ENCODE results near the gene FASTKD3.

Gene FASTKD3

GRCh38 chr5:7857361-7857760, 11.5 kb downstream of the FASTKD3 start:
- H3K9me3 ChIP-seq (replicated peaks in 1 of 11), result peaks cover 15 to 22% (median 19%) of the 10 kb centered on the region in 11 experiments
- peaks cover 0 to 3% (median 0%) of the 10 kb centered on the region in 11 experiments; a peak in 3 of 22 replicates for H3K27me3 ChIP-seq
- TF ChIP-seq Cebpa-rat (IDR thresholded peaks at IDR 0.05), result no peak
- peak overlapping the region in 1 of 11 experiments; percentile 37; a peak in 1 of 22 replicates for H3K27ac ChIP-seq
- no peak overlapping the region for H3K9ac ChIP-seq
- H3K36me3 ChIP-seq, result peaks cover 40 to 52% (median 47%) of the 10 kb centered on the region in 11 experiments
- peaks cover 0 to 13% (median 2%) of the 10 kb centered on the region in 10 experiments; a peak in 7 of 20 replicates for H3K4me1 ChIP-seq
- H4K20me1 ChIP-seq, result peaks cover 0 to 9% (median 0%) of the 10 kb centered on the region in 11 experiments; a peak in 2 of 22 replicates
- no peak overlapping the region for H3K4me3 ChIP-seq
- no peak overlapping the region for H3K4me2 ChIP-seq

- Histone ChIP-seq H3K36me3 (peaks cover 34 to 47% (median 42%) of the 10 kb centered on the region in 11 experiments), H3K4me2 (no peak overlapping the region), H3K27me3 (peaks cover 2 to 8% (median 5%) of the 10 kb centered on the region in 11 experiments; a peak in 17 of 22 replicates), H3K4me3 (no peak overlapping the region), H3K4me1 (peaks cover 0 to 13% (median 3%) of the 10 kb centered on the region in 10 experiments; a peak in 7 of 20 replicates), H4K20me1 (peaks cover 0 to 9% (median 0%) of the 10 kb centered on the region in 11 experiments; a peak in 2 of 22 replicates), H3K27ac (no peak overlapping the region), H3K9ac (no peak overlapping the region), H3K9me3 (replicated peaks in 1 of 11) (peaks cover 15 to 27% (median 22%) of the 10 kb centered on the region in 11 experiments)
- no peak for TF ChIP-seq Cebpa-rat (IDR thresholded peaks at IDR 0.05)
These were observed 12.0 kb downstream of the FASTKD3 start for GRCh38 chr5:7856855-7857254.

- H3K4me3 ChIP-seq, result no peak overlapping the region
- peaks cover 0 to 13% (median 3%) of the 10 kb centered on the region in 10 experiments; a peak in 7 of 20 replicates for H3K4me1 ChIP-seq
- TF ChIP-seq Cebpa-rat (IDR thresholded peaks at IDR 0.05), result no peak
- H3K27ac ChIP-seq, result no peak overlapping the region
- H4K20me1 ChIP-seq, result peaks cover 0 to 9% (median 0%) of the 10 kb centered on the region in 11 experiments; a peak in 2 of 22 replicates
- no peak overlapping the region for H3K9ac ChIP-seq
- H3K9me3 ChIP-seq (replicated peaks in 1 of 11), result peaks cover 25 to 38% (median 35%) of the 10 kb centered on the region in 11 experiments
- H3K27me3 ChIP-seq, result peaks cover 14 to 20% (median 17%) of the 10 kb centered on the region in 11 experiments
- no peak overlapping the region for H3K4me2 ChIP-seq
- peaks cover 23 to 35% (median 31%) of the 10 kb centered on the region in 11 experiments for H3K36me3 ChIP-seq
These were observed 13.2 kb downstream of the FASTKD3 start for GRCh38 chr5:7855611-7856010.

GRCh38 chr5:7852988-7853387, 15.8 kb downstream of the FASTKD3 start:
- H3K9me3 ChIP-seq (replicated peaks in 1 of 11), result peaks cover 32 to 50% (median 45%) of the 10 kb centered on the region in 11 experiments
- no peak overlapping the region for H3K27ac ChIP-seq
- no peak for TF ChIP-seq Cebpa-rat (IDR thresholded peaks at IDR 0.05)
- peaks cover 0 to 8% (median 8%) of the 10 kb centered on the region in 11 experiments; a peak in 13 of 22 replicates for H3K36me3 ChIP-seq
- peaks cover 0 to 6% (median under 1%) of the 10 kb centered on the region in 10 experiments; a peak in 7 of 20 replicates for H3K4me1 ChIP-seq
- peaks cover 28 to 43% (median 36%) of the 10 kb centered on the region in 11 experiments for H3K27me3 ChIP-seq
- H3K9ac ChIP-seq, result no peak overlapping the region
- peak overlapping the region in 1 of 11 experiments; percentile 4; a peak in 1 of 22 replicates for H3K4me2 ChIP-seq
- H4K20me1 ChIP-seq, result no peaks in the 10 kb centered on the region; a peak in 1 of 22 replicates
- no peak overlapping the region for H3K4me3 ChIP-seq

GRCh38 chr5:7852542-7852941, 16.3 kb downstream of the FASTKD3 start:
- H3K4me3 ChIP-seq, result no peak overlapping the region
- H3K4me1 ChIP-seq, result peaks cover 0 to 6% (median 0%) of the 10 kb centered on the region in 10 experiments; a peak in 1 of 20 replicates
- no peak overlapping the region for H3K27ac ChIP-seq
- peak overlapping the region in 2 of 11 experiments; percentile 4 to 16; a peak in 2 of 22 replicates for H3K4me2 ChIP-seq
- no peaks in the 10 kb centered on the region for H4K20me1 ChIP-seq
- H3K36me3 ChIP-seq, result peaks cover 0 to 4% (median 3%) of the 10 kb centered on the region in 11 experiments; a peak in 10 of 22 replicates
- H3K27me3 ChIP-seq, result peaks cover 28 to 47% (median 36%) of the 10 kb centered on the region in 11 experiments
- no peak for TF ChIP-seq Cebpa-rat (IDR thresholded peaks at IDR 0.05)
- peaks cover 32 to 50% (median 45%) of the 10 kb centered on the region in 11 experiments for H3K9me3 ChIP-seq (replicated peaks in 1 of 11)
- H3K9ac ChIP-seq, result no peak overlapping the region

GRCh38 chr5:7851617-7852289, 17.1 kb downstream of the FASTKD3 start:
- H3K9me3 ChIP-seq (replicated peaks in 1 of 11), result peaks cover 32 to 50% (median 45%) of the 10 kb centered on the region in 11 experiments
- 0 out of 20 replicates have a peak, but pooled peaks cover 0 to 6% (median 0%) of the 10 kb centered on the region in 10 experiments for H3K4me1 ChIP-seq
- H3K4me2 ChIP-seq, result 0 out of 22 replicates have a peak overlapping the region, but pooled peaks of 1 of the 11 experiments have one; percentile 4
- H3K4me3 ChIP-seq, result no peak overlapping the region
- peaks cover 28 to 48% (median 36%) of the 10 kb centered on the region in 11 experiments for H3K27me3 ChIP-seq
- no peak overlapping the region for H3K27ac ChIP-seq
- no peaks in the 10 kb centered on the region for H4K20me1 ChIP-seq
- H3K9ac ChIP-seq, result no peak overlapping the region
- H3K36me3 ChIP-seq, result no peaks in the 10 kb centered on the region
- no peak for TF ChIP-seq Cebpa-rat (IDR thresholded peaks at IDR 0.05)

- peaks cover 28 to 48% (median 36%) of the 10 kb centered on the region in 11 experiments for H3K27me3 ChIP-seq
- H3K36me3 ChIP-seq, result no peaks in the 10 kb centered on the region
- no peak overlapping the region for H3K9ac ChIP-seq
- no peak overlapping the region for H3K27ac ChIP-seq
- H3K4me2 ChIP-seq, result no peak overlapping the region
- H3K4me3 ChIP-seq, result no peak overlapping the region
- 0 out of 20 replicates have a peak, but pooled peaks cover 0 to 6% (median 0%) of the 10 kb centered on the region in 10 experiments for H3K4me1 ChIP-seq
- no peak for TF ChIP-seq Cebpa-rat (IDR thresholded peaks at IDR 0.05)
- H4K20me1 ChIP-seq, result no peaks in the 10 kb centered on the region
- peaks cover 32 to 50% (median 45%) of the 10 kb centered on the region in 11 experiments for H3K9me3 ChIP-seq (replicated peaks in 1 of 11)
These were observed 17.6 kb downstream of the FASTKD3 start for GRCh38 chr5:7851240-7851592.

- TF ChIP-seq Cebpa-rat (IDR thresholded peaks at IDR 0.05), result no peak
- H3K9me3 ChIP-seq (replicated peaks in 1 of 11), result peaks cover 32 to 50% (median 45%) of the 10 kb centered on the region in 11 experiments
- H3K4me3 ChIP-seq, result no peak within 1 kb of the TSS
- H3K4me2 ChIP-seq, result no peak within 1 kb of the TSS
- H3K9ac ChIP-seq, result no peak within 1 kb of the TSS
- 0 out of 20 replicates have a peak, but pooled peaks cover 0 to 6% (median 0%) of the 10 kb centered on the region in 10 experiments for H3K4me1 ChIP-seq
- H3K36me3 ChIP-seq, result no peaks in the 10 kb centered on the region
- no peaks in the 10 kb centered on the region for H4K20me1 ChIP-seq
- no peak within 1 kb of the TSS for H3K27ac ChIP-seq
- peaks cover 28 to 48% (median 36%) of the 10 kb centered on the region in 11 experiments for H3K27me3 ChIP-seq
These were observed 18.2 kb downstream of the FASTKD3 start, which contains the start of gene CFAP90 for GRCh38 chr5:7850395-7851239. TSS of gene CFAP90 (minus strand) at chr5:7851133. CDS start at chr5:7851021, 112 bp downstream.
